ENCODE data around the gene ORAI3. TPM values are rescaled to one million over a fixed set of nuclear protein-coding genes. Genes with fewer than 3 reads are reported as not detected.

Gene ORAI3
- total RNA-seq, 1 experiment from 2014 or later, result 10.5 TPM

DNA sequence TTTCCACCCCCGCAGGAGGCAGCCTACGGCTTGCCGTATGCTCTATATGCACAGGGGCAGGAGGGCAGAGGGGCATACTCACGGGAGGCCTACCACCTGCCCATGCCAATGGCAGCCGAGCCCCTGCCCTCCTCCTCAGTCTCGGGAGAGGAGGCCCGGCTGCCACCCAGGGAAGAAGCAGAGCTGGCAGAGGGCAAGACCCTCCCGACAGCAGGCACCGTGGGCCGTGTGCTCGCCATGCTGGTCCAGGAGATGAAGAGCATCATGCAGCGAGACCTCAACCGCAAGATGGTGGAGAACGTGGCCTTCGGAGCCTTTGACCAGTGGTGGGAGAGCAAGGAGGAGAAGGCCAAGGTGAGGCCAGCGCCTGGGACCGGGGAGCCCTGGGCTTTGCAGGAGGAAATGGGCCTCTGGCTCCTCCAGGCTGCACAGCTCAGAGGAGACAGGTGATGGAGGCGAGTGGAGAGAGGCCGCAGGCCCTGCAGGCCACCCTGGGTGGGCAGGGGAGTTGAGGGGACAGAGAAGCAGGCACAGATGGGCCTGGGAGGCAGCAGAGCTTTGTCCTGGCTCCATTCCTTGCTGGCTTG is 17.3 kb downstream of the ORAI3 start:
- no peak for DNase-seq (ENCODE audit: low read depth)

DNA sequence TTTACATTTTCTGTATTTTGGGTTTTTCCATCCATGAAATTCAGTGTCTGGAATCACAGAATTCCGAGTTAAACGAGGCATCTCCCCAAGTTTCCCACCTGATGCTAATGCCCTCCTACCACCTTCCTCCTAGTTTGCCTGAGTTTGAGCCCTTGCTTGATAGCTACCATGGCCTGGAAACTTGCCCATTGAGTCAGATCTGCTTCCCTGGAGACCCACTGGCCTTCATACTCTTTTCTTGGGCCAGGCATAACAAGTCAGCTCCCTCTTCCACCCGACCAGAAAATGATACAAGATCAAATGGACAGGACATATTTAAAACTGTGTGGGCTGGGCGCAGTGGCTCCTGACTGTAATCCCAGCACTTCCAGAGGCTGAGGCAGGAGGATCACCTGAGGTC is 18.9 kb downstream of the ORAI3 start:
- DNase-seq (ENCODE audit: low read depth), result no peak

DNA sequence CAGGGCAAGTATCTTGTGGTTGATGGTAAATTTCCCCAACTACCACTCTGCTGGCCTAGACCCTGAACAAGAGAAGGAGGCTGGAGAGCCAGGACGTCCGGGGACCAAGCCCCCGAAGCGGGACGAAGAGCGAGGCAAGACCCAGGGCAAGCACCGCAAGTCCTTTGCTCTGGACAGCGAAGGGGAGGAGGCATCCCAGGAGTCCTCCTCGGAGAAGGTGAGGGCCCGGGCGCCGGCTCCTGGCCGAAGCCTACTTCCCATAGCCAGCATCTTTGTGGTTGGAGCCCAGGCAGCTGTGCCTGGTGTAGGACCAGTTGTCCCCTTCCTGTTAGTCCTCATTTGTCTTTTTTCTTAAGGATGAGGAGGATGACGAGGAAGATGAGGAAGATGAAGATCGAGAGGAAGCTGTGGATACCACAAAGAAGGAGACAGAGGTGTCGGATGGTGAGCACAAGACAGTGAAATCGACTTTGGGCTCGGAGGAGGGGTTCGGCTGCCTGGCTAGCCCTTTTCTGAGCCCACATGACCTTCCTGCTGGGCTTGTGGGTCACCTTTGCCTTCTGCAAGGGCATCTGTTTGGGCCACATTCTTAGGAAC is 20.5 kb downstream of the ORAI3 start:
- DNase-seq (ENCODE audit: low read depth), result no peak

DNA sequence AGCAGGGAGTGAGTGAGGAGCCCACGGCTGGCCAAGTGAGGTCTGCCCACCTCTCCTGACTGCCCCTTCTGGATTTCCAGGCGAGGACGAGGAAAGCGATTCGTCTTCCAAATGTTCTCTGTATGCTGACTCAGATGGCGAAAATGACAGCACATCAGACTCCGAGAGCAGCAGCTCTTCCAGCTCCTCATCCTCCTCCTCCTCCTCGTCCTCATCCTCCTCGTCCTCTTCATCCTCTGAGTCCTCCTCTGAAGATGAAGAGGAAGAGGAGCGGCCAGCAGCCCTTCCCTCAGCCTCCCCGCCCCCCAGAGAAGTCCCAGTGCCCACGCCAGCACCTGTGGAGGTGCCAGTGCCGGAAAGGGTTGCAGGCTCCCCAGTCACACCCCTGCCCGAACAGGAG is 22.4 kb downstream of the ORAI3 start:
- no peak for DNase-seq (ENCODE audit: low read depth)

DNA sequence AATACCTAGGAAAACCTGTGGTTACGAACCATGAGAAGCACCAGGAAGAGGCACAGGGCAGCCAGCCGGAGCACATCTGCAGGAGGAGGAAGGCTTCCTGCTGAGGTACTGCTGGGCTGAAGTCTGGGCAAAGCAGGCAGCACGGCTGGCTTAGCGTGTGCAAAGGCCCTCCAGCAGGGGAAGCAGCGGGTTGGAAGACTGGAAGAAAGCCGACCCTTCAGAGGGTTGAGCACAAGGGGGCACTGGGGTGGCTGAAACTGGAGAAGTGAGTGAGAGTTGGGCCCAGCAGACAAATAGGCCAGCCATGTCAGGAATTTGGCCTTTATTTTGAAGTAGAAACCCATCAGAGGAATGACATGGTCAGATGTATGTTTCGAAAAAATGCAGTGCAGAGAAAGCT is 24.0 kb downstream of the ORAI3 start:
- DNase-seq (ENCODE audit: low read depth), result peak; percentile 42

DNA sequence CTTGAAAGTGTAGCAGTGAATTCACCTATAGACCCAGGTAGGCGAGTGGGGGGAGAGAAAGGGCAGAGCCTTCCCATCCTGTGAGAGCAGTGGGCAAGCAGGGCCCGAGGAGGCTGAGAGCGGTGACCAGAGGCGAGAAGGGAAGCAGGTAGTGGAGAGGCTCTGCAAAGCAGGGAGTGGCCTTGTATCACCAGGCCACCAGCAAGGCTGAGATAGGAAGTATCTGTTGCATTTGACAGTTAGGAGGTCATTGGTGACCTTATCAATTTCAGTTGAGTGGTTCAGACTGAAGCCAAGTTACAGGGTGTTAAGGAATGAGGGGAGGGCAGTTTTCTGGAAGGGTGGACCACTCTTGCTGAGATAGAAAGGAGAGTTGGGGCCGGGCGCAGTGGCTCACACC is 25.5 kb downstream of the ORAI3 start:
- DNase-seq (ENCODE audit: low read depth), result no peak

DNA sequence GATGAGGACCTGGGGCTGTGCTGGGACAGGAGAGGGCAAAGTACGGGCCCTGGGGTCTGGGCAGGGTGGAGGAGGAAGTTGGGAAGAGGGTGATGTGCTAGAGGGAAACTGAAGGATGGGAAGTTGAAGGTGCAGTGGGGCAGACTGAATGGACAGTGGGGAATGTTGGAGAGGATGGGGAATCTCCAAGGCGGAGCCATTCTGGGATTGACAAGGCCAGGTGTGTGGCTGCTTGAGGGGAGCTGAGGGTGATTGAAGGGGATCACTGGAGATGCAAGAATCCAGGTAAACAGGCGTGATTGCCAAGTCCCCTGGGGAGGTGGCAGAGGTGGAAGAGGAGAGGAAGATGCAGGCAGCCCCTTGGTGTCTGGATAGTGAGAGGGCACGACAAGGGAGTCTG is 27.6 kb downstream of the ORAI3 start:
- no peak for DNase-seq (ENCODE audit: low read depth)

DNA sequence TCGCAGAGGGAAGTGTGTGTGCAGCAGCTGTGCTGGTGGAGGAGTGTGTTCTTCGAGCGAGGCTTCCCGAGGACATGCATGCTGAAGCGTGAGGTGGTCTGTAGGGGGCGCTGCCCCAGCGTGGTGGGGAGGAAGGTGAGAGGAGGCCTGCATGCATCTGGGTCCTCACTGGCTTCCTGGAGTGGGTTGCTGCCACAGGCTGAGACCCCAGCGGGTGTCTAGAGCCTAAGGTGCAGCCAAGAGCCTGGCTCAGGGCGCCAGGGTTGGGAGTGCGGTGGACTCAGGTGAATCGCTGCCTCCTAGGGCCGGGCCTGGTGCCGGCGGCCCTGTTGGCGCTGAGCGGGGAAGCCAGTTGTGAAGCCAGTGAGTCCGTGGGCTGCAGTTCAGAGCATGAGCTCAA is 28.6 kb downstream of the ORAI3 start:
- DNase-seq (ENCODE audit: low read depth), result no peak

DNA sequence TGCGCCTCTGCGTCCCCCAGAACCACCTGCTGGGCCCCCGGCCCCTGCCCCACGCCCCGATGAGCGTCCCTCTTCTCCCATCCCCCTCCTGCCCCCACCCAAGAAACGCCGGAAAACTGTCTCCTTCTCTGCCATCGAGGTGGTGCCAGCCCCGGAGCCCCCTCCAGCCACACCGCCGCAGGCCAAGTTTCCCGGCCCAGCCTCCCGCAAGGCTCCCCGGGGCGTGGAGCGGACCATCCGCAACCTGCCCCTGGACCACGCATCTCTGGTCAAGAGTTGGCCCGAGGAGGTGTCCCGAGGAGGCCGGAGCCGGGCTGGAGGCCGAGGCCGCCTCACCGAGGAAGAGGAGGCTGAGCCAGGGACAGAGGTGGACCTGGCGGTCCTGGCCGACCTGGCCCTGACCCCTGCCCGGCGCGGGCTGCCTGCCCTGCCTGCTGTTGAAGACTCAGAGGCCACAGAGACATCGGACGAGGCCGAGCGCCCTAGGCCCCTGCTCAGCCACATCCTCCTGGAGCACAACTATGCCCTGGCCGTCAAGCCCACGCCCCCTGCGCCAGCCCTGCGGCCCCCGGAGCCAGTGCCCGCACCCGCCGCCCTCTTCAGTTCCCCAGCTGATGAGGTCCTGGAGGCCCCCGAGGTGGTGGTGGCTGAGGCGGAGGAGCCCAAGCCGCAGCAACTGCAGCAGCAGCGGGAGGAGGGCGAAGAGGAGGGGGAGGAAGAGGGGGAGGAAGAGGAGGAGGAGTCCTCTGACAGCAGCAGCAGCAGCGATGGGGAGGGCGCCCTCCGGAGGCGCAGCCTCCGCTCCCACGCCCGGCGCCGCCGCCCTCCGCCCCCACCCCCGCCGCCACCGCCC is 30.5 kb downstream of the ORAI3 start:
- DNase-seq (ENCODE audit: low read depth), result no peak

DNA sequence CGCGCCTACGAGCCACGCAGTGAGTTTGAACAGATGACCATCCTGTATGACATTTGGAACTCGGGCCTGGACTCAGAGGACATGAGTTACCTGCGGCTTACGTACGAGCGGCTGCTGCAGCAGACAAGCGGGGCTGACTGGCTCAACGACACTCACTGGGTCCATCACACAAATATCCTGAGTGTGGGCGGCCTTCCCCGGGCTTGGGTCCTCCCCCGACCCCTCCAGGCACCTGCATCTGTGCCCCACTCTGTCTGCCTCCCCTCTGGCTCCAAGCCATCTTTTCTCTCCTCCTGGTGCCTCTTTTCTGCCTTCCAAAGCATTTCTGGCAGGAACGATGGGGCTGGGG is 31.1 kb downstream of the ORAI3 start:
- no peak for DNase-seq (ENCODE audit: low read depth)

DNA sequence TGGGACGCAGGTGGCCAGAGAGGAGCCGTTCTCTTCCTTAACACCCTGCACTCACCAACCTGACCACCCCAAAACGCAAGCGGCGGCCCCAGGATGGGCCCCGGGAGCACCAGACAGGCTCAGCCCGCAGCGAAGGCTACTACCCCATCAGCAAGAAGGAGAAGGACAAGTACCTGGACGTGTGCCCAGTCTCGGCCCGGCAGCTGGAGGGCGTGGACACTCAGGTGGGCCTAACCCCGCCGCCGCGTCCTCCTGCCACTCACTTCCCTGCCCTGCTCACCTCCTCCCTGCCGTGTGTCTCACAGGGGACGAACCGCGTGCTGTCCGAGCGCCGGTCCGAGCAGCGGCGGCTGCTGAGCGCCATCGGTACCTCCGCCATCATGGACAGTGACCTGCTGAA is 31.6 kb downstream of the ORAI3 start:
- DNase-seq (ENCODE audit: low read depth), result no peak

DNA sequence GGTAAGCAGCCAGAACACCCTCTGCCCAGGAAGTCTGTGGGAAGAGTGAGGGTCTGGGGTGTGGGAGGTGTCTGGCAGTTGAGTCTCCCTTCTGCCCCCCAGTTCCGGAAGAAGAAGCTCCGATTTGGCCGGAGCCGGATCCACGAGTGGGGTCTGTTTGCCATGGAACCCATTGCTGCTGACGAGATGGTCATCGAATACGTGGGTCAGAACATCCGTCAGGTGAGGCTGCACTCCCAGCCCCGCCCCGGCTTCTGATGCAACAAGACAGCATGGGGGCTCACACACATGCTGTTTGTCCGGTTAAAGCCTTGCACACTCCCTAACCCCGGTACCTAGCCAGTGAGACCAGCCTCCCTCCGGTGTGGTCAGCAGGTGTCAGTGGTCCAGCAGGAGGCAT is 32.1 kb downstream of the ORAI3 start:
- DNase-seq (ENCODE audit: low read depth), result no peak

DNA sequence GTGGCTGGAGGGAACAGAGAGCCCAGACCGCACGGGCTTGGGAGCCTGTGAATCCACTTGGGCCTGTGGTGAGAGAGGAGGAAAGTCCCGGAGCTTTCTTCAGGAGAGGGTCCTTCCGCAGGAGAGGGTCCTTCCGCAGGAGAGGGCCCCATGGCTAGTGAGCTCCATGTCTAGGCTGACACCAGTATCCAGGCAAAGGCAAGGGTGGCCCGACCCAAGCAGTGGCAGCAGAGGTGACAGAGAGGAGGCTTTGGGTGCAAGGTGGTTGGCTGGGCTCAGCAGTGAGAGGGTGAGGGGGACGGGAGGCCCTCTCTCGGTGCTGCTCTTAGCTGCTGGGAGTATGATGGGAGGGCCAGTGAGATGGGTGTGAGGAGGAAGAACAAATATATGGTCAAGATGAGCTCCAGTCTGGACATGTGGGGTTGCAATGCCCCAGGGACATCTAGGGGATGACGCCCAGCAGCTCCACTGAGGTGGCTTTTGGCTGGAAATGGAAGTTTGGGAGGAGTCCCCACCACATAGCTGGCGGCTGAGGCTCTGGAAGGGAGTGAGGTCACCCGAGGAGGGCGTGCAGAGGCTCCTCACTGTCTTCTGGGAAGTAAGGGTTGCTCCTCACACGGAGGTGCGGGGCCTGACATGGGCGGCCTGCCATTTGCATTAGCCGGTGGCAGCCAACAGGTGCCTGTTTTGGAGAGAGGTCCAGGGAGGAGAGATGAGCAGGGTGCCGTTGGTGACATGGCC is 33.9 kb downstream of the ORAI3 start:
- no peak for DNase-seq (ENCODE audit: low read depth)

DNA sequence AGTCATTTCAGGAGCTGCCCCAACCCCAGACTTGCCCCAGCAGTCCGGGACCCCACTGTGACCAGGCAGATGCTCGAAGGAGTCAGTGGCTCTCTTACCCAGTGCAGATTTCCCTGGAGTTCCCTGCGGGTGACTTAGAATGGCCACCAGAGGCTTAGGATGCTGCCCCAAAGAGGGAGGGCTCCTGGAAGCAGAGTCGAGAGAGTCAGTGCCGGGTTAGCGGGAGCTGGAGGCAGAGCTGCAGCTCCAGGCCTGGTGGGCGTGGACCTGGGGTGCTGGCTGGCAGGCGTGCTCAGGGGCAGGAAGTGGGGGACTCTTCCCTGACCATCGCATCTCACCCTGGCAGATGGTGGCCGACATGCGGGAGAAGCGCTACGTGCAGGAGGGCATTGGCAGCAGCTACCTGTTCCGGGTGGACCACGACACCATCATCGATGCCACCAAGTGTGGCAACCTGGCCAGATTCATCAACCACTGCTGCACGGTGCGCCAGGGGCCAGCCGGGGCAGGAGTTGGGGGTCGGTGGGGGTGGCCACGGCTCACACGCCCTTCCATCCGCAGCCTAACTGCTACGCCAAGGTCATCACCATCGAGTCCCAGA is 34.5 kb downstream of the ORAI3 start:
- no peak for DNase-seq (ENCODE audit: low read depth)

DNA sequence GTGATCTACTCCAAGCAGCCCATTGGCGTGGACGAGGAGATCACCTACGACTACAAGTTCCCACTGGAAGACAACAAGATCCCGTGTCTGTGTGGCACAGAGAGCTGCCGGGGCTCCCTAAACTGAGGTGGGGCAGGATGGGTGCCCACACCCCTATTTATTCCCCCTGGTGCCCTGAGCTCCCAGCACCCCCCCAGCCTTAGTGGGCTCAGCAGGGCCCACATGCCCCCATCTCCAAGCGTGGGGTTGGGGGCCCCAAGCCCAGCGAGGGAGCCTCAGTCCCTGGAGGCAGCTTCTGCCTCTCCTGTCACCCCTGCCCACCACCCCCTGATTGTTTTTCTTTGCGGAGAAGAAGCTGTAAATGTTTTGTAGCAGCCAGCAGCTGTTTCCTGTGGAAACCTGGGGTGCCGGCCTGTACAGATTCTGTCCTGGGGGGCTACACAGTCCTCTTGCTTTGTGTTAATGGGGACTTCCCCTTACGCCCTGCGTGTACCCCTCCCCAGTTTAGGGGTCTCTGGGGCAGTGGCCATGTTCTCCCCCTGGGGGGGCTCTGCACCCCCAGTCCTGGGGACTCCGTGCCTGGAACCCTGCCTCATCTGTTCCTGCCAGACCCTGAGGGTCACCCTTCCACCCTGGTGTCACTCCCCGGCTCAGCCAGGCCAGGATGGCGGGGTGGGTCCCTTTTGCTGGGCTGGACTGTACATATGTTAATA is 35.2 kb downstream of the ORAI3 start:
- no peak for DNase-seq (ENCODE audit: low read depth)

DNA sequence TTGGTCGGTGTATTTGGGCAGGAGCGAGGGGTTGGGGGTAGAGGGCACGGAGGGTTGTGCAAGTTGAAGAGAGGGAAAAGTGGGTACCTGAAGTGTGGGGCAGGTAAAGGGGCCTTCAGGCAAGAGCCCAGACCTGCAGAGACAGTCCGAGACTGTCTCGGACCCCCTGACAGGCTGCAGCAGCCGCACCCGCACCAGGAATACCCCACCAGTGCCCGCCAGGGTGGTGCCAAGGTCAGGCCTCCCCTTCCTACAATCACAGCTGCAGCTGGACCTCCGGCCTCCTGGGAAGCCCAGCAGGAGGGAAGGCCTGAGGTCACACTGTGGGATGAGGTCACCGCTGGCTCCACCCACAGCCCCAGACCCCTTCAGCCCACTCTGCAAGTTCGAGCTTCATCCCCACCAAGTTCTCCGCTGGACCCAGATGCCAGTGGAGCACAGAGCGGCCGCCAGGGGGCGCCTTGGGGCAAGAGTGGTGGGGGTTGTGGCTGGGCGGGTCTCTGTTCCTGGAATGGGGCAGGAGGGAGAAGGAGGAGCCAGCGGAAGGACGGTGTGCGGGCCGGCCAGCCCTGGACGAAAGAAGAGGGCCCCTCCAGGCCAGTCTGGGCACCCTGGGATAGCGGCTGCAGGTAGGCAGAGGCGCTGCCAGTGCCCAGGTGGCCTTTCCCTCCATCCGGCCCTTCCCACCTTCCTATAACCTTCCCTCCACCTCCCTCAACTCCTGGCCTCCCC is 36.0 kb downstream of the ORAI3 start, which contains the start of gene HSD3B7:
Gene HSD3B7 (plus strand): TSS at position 539 of the 732 bp plus-strand sequence. CDS start 452 bp downstream, outside the sequence.
- peak; percentile 74 for DNase-seq (ENCODE audit: low read depth)

DNA sequence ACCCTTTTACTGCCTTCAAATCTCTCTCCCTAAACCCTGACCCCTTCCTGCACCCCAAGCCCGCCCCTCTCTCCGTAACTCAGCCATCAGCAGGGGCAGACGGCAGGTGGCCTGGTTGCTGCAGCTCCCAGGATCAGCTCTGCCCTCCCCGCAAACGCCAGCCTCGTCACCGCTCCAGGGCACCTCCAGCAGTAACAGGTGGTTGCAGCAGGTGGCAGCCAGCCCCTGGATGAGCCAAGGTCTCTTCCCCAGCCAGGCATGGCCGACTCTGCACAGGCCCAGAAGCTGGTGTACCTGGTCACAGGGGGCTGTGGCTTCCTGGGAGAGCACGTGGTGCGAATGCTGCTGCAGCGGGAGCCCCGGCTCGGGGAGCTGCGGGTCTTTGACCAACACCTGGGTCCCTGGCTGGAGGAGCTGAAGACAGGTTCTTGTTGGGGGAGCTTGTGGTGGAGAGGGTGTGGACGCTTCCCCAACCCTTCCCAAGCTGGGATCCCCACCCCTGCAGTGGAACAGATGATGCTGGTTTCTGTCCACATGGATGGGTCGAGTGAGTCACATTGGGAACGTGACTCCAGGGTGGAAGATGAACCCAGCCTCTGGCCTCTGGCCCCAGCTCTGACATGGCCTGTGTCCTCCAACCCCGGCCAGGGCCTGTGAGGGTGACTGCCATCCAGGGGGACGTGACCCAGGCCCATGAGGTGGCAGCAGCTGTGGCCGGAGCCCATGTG is 36.7 kb downstream of the ORAI3 start:
- peak; percentile 27 for DNase-seq (ENCODE audit: low read depth)

DNA sequence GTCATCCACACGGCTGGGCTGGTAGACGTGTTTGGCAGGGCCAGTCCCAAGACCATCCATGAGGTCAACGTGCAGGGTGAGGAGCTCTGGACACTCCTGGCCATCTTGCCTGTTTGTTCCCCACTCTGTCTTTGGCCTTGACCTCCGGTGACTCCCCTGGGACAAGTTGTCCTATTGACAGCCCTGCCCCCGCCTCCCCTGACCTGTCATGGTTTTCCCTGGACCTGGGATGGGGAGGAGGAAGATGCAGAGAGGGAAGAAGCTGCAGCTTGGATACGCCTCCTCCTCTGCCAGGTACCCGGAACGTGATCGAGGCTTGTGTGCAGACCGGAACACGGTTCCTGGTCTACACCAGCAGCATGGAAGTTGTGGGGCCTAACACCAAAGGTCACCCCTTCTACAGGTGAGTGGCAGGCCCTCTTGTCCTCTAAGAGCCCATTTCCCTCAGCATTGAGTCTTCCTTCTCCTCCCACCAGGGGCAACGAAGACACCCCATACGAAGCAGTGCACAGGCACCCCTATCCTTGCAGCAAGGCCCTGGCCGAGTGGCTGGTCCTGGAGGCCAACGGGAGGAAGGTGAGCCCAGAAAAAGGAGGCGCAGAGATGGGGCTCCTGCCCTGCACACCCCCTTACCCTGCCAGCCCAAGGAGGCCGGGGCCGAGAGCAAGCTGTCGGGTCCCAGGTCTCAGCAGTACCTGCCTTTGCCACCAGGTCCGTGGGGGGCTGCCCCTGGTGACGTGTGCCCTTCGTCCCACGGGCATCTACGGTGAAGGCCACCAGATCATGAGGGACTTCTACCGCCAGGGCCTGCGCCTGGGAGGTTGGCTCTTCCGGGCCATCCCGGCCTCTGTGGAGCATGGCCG is 37.5 kb downstream of the ORAI3 start:
- DNase-seq (ENCODE audit: low read depth), result no peak
